ENCODE measurements around the gene XPO5. TPM values are rescaled to one million over a fixed set of nuclear protein-coding genes. Genes with fewer than 3 reads are reported as not detected.

Gene XPO5
- total and polyA plus RNA-seq, 11 donors: 6.0 to 22.4 (median 16.4) TPM

DNA sequence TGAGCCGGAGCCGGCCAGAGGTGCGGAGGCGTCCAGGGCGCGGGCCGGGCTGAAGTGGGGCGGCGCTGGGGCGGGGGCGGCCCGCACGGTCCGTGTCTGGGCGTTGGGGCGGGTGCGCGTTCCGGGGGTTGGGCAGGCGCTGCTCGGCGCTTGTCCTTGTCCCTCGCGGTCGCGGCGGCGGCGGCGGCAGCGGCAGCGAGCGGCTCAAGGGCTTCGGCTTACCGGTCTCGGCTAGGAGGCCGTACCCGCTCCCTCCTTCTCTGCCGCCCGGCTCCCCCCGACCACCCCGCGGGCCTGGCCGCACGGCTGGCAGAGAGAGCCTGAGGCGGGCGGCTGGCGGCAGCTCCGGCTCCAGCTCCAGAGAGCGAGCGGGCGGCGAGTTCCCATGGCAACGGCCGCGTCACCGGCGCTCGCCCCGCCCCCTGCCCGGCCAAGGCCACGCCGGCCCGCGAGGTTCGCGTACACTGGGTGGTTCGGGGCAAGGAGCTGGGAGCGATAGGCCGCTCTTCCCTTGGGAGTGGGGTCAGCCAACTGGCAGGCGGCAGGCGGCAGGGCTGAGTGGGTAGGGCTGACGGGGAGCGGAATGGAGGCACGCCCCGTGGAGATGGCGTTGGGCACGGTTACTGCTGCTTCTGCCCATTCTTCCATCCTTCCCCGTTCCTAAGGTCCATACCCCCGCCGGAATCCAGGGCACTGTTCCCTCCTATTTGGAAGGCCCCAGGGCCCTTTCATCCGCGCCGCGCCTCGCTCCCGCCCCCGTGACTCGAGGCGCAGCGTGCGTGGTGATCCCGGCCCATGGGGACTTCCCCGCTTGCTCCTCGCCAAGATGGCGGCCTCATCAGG, 65.6 kb downstream of the XPO5 start, which contains the start of gene LRRC73:
Gene LRRC73 (minus strand): TSS at position 363 of the 843 bp plus-strand sequence. CDS start 561 bp downstream, outside the sequence.
- WGBS, 4 donors: 4 to 34% (median 7%) methylated on average over 18 to 96 of the region's 96 CpGs
- peaks cover 0 to 16% (median 0%) of the 10 kb centered on the region in 9 donors for H3K27me3 ChIP-seq
- peak; percentile 89 to 96 (median 92) for DNase-seq
- H3K27ac ChIP-seq: peak within 1 kb of the TSS; percentile 2 to 80 (median 66)
- H3K4me1 ChIP-seq: peaks cover 17 to 78% (median 56%) of the 10 kb centered on the region in 12 donors
- peak; percentile 36 to 80 (median 77) for ATAC-seq
- H3K9me3 ChIP-seq: no peaks in the 10 kb centered on the region
- H3K36me3 ChIP-seq: peaks cover 0 to 54% (median 44%) of the 10 kb centered on the region in 9 donors
- H3K4me3 ChIP-seq: peak within 1 kb of the TSS; percentile 53 to 83 (median 74)
- TF ChIP-seq POLR2A (IDR thresholded peaks at IDR 0.05): peak in 1 of 2 donors; percentile 47
- TF ChIP-seq, protein P1, sequence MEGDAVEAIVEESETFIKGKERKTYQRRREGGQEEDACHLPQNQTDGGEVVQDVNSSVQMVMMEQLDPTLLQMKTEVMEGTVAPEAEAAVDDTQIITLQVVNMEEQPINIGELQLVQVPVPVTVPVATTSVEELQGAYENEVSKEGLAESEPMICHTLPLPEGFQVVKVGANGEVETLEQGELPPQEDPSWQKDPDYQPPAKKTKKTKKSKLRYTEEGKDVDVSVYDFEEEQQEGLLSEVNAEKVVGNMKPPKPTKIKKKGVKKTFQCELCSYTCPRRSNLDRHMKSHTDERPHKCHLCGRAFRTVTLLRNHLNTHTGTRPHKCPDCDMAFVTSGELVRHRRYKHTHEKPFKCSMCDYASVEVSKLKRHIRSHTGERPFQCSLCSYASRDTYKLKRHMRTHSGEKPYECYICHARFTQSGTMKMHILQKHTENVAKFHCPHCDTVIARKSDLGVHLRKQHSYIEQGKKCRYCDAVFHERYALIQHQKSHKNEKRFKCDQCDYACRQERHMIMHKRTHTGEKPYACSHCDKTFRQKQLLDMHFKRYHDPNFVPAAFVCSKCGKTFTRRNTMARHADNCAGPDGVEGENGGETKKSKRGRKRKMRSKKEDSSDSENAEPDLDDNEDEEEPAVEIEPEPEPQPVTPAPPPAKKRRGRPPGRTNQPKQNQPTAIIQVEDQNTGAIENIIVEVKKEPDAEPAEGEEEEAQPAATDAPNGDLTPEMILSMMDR (IDR thresholded peaks at IDR 0.05): no peak
- intact Hi-C loops (cut with DNase I): loop anchor here in 9 of 10 donors (5.0 to 10.0 kb wide), 7 partner anchors 123 to 255 kb away; partner anchors contain the start of gene ZNF318 (in 4 of the 9)

DNA sequence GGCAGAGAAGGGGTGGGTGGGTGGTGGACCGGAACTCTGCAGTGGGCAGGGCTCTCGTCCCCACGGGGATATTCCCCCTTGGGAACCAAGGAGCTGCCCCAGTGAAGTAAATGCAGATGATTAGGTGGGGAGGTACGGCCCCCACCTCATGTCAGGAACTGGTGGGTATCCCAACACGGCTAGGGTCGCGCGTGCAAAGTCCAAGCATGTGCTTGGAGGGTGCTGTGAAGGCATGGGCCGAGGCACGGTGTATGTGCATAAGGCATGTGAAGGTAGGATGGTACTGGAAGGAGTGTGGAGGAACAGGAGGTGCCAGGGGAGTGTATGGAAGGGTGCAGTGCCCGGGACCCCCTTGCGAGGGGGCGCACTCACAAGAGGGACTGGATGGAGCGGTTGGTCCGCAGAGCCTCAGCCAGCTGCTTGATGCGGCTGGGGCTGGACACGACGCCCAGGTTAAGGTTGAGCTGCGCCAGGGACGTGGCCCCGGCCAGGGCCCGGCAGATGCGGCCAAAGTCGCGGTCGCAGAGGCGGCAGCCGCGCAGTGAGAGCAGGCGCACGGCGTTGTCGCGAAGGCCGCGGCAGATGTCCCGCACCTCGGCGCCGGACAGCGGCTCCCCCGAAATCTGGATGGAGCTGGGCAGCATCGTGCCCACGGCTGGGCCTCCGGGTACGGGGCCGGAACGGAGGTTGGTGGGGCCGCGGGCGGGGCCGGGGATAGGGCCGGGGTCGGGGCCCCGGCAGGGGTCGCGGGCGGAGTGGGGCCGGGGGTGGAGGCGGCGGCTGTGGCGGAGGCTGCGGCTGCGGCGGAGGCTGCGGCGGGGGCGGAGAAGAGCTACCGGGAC, 66.5 kb downstream of the XPO5 start:
- TF ChIP-seq, protein P1 (IDR thresholded peaks at IDR 0.05): no peak
- no peak for TF ChIP-seq POLR2A (IDR thresholded peaks at IDR 0.05)
- peaks cover 3 to 54% (median 47%) of the 10 kb centered on the region in 9 donors for H3K36me3 ChIP-seq
- DNase-seq (no peak), ATAC-seq (no peak)
- intact Hi-C loops (cut with DNase I): loop anchor here in 9 of 10 donors (5.0 to 10.0 kb wide), 7 partner anchors 122 to 255 kb away; partner anchors contain the start of gene ZNF318 (in 4 of the 9)
- H3K27me3 ChIP-seq: peaks cover 0 to 16% (median 0%) of the 10 kb centered on the region in 9 donors
- peak overlapping the region in 9 of 12 donors; percentile 15 to 80 (median 71) for H3K27ac ChIP-seq
- H3K9me3 ChIP-seq: no peaks in the 10 kb centered on the region
- peaks cover 17 to 70% (median 47%) of the 10 kb centered on the region in 12 donors for H3K4me1 ChIP-seq
- WGBS, 4 donors: 8 to 42% (median 10%) methylated on average over 15 to 69 of the region's 69 CpGs
- peak overlapping the region; percentile 53 to 83 (median 74) for H3K4me3 ChIP-seq

- peak overlapping the region in 1 of 12 donors; percentile 70 for H3K4me3 ChIP-seq
- no peaks in the 10 kb centered on the region for H3K9me3 ChIP-seq
- no peak overlapping the region for H3K27ac ChIP-seq
- H3K36me3 ChIP-seq: peaks cover 3 to 54% (median 47%) of the 10 kb centered on the region in 9 donors
- 62 to 79% (median 74%) methylated on average over 8 of the region's 8 CpGs for WGBS, 4 donors
- DNase-seq (no peak), ATAC-seq (no peak)
- intact Hi-C loops (cut with DNase I): loop anchor here in 9 of 10 donors (5.0 to 10.0 kb wide), 7 partner anchors 121 to 254 kb away; partner anchors contain the start of gene ZNF318 (in 4 of the 9)
- no peak for TF ChIP-seq POLR2A (IDR thresholded peaks at IDR 0.05)
- TF ChIP-seq, protein P1 (IDR thresholded peaks at IDR 0.05): no peak
- H3K4me1 ChIP-seq: peaks cover 17 to 64% (median 45%) of the 10 kb centered on the region in 12 donors
- peaks cover 0 to 16% (median 0%) of the 10 kb centered on the region in 9 donors for H3K27me3 ChIP-seq
These were observed 67.2 kb downstream of the XPO5 start for GRCh38 chr6:43508481-43509141.
